NCI-H2196 (cell line): ENCODE measurements around the gene UPK1A.
"Not testable (repeated sequence)": the region's sequence is repeated elsewhere in the genome, so short reads cannot be mapped to it uniquely, and the experiment has no call there.

Experiments
- DNase-seq: peaks from one replicate; lab custom pipeline; 2025; ENCODE audit not compliant: unreplicated experiment; lab: John Stamatoyannopoulos, UW

UPK1A gene

DNA sequence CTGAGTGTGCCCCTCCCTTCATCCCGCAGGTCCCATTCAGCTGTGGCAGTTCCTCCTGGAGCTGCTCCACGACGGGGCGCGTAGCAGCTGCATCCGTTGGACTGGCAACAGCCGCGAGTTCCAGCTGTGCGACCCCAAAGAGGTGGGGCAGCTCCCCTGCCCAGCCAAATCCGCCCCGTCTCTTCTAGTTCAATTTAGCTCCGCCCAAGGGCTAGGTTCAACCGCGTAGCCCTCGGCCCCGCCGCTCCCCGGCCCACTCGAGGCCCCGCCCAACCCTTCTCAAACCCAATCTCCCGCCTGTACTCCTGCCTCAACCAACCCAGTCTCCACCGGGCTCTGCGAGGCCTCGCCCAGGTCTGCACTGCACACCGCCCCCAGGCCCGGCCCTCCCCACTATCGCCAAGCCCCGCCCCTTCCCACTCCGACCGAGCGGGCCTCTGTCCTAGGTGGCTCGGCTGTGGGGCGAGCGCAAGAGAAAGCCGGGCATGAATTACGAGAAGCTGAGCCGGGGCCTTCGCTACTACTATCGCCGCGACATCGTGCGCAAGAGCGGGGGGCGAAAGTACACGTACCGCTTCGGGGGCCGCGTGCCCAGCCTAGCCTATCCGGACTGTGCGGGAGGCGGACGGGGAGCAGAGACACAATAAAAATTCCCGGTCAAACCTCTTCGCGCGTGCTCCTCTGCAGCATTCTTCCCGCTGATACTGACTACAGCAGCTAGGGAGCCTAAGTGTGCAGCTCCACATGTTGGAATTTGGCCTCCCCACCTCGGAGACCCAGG is 21.9 kb upstream of the UPK1A start:
- DNase-seq, result peak; percentile 96

- DNase-seq, result peak; percentile 71
These were observed 21.2 kb upstream of the UPK1A start for GRCh38 chr19:35644987-35645679.

- no peak for DNase-seq
These were observed 20.4 kb upstream of the UPK1A start for GRCh38 chr19:35645680-35646511.

- peak; percentile 97 for DNase-seq
These were observed 18.0 kb upstream of the UPK1A start, which contains the start of gene COX6B1 for GRCh38 chr19:35648017-35648961. Gene COX6B1 (plus strand): TSS chr19:35648323. CDS start chr19:35651244, 2,921 bp downstream.

DNA sequence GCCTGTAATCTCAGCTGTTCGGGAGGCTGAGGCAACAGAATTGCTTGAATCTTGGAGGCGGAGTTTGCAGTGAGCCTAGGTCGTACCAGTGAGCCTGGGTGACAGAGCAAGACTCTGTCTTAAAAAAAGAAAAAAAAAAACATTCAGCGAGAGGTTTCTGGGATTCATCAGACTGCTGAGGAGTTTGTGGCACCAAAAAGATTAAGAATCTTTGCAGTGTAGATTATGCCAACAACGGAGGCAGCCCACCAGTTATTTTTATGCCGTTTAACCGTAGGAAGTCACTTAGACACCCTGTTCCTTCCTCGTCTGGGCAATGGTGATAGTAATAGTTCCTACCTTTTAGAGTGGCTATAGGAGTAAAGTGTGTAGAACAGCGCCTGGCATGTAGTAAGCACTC is 15.7 kb upstream of the UPK1A start:
- no peak for DNase-seq

DNA sequence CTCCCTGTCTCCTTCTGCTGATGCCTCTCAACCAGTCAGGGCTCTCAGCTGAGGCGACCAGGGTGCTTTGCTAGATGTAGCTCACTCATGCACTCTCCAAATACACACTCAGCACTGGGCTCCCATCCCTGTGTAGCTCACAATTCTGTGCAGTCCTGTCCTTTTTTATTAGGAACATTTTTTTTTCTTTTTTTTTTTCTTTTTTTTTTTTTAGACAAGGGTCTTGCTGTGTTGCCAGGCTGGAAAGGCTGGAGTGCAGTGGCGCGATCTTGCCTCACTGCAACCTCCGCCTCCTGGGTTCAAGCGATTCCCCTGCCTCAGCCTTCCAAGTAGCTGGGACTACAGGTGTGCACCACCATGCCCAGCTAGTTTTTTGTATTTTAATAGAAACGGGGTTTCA is 11.5 kb upstream of the UPK1A start:
- DNase-seq, result not testable (repeated sequence)

- DNase-seq, result no peak
These were observed 10.7 kb upstream of the UPK1A start for GRCh38 chr19:35655600-35655999.

GRCh38 chr19:35656700-35657099 is 9.6 kb upstream of the UPK1A start:
- no peak for DNase-seq

- no peak for DNase-seq
These were observed 8.2 kb upstream of the UPK1A start for GRCh38 chr19:35657904-35658700.

GRCh38 chr19:35661995-35662340 is 4.3 kb upstream of the UPK1A start:
- DNase-seq, result no peak

DNA sequence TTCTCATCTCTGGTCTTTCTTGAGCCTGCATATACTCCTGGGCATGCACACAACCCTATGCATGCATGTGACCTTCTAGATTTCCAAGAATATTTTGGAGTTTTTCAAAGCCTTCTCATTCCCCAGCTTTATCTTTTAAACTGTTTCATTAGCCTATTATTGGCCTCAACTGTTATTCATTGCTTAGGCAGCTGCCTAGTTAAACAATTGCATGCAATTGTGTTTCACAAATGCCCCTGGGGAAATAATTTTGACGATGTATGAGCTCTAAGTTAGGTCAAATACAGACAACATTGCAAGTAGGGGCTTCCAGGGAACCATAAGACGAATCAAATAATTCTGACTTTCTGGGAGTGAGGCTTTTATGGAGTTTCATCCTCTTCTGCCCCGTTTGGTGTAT is 2.3 kb upstream of the UPK1A start:
- DNase-seq, result no peak

- no peak for DNase-seq
These were observed 1.2 kb upstream of the UPK1A start for GRCh38 chr19:35665157-35665556.

DNA sequence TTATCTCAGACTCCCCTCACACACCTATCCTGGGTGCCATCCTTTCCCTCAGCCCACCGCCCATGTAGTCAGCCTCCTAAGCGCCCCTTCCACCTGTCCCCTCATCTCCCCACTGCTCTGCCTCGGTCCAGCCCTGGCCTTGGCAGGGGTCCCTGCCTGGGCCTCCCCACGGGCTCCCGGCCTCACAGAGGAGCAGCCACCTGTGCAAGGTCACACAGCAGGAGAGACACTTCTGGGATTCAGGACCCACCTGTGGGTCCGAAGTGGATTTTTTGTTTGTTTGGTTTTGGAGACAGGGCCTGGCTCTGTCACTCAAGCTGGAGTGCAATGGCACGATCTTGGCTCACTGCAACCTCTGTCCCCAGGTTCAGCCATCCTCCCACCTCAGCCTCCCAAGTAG is 713 bp upstream of the UPK1A start:
- DNase-seq, result no peak

GRCh38 chr19:35669566-35669965 is 3.2 kb downstream of the UPK1A start:
- DNase-seq, result no peak

DNA sequence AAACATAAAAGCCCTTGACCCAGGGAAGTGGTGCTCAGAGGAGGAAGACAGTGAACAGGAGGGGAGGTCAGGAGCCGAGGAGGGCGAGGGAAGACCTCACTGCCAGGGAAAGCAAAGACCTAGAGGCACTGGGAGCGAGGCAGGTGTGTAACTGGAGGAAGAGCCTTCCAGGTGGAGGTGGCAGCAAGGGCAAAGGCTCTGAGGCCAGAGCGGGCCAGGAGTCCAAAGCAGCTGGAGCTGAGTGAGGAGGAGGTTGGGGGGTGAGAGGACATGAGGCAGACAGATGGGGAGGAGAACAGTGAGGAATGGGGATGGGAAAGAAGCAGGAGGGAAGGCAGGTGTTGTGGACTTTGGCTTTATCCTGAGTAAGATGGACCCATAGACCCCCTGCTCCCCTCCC is 3.7 kb downstream of the UPK1A start:
- DNase-seq, result no peak

DNA sequence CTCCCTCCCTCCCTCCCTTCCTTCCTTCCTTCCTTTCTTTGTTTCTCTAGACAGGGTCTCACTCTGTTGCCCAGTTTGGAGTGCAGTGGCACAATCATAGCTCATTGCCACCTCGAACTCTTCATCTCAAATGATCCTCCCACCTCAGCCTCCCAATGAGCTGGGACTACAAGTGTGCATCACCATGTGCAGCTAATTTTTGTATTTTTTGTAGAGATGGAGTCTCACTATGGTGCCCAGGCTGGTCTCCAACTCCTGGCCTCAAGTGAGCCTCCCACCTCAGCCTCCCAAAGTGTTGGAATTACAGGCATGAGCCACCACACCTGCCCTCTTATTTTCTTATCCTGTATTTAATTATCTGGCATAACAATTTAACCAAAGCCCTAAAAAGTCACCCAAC is 4.4 kb downstream of the UPK1A start:
- DNase-seq, result no peak

- DNase-seq, result no peak
These were observed 5.5 kb downstream of the UPK1A start for GRCh38 chr19:35671818-35672217.

- peak; percentile 60 for DNase-seq
These were observed 6.9 kb downstream of the UPK1A start for GRCh38 chr19:35673121-35673804.

DNA sequence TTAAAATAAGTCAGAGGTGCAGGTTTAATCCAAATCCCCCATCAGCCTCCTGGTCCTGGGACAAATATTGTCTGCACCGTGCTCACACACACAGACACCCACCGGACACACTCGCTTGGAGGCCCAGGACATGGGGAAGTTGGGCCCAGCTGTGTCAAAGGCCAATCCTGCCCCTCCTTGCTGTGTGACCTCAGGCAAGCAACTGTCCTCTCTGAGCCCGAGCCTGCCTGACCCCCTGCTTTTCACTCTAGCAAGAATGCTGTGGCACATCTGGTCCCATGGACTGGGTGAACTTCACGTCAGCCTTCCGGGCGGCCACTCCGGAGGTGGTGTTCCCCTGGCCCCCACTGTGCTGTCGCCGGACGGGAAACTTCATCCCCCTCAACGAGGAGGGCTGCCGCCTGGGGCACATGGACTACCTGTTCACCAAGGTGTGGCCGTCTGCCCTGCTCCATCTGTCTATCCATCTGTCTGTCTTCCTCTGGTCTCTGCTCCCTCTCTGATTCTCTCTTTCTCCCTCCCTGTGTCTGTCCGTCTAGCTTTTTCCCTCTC is 9.3 kb downstream of the UPK1A start:
- no peak for DNase-seq
